Measurements from ENCODE around the gene AP1M1.

The AP1M1 gene

DNA sequence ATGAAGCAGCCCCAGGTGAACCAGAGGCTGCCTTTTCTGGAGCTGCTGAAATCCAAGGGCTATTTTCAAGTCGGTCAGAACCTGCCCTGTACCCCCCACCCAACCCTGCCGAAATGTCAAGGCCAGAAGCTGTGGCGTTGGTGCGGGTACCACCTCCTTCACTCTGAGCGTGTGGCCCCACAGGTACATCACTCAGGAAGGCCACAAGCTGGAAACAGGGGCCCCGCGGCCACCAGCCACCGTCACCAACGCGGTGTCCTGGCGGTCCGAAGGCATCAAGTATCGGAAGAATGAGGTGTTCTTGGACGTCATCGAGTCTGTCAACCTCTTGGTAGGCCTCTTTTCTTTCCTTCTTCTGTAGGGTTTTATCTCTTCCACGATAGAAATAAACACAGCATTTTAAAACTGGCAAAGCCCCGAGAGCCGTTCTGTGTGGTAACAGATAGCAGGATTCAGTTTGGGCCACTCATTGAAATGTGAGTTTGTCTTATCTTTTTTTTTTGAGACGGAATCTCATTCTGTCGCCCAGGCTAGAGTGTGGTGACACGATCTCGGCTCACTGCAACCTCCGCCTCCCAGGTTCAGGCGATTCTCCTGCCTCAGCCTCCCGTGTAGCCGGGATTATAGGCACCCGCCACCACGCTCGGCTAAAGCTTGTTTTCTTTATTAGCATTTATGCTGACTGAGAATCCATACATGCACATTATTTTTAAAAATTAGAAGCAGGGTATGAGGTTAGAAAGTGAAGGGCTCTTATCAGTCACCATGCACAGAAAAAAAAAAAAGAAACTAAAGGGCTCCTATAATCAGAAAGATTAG is 11.3 kb downstream of the AP1M1 start:
- DNase-seq = no peak

- no peak for DNase-seq
Measured at GRCh38 chr19:16210168-16210567, 12.5 kb downstream of the AP1M1 start.

DNA sequence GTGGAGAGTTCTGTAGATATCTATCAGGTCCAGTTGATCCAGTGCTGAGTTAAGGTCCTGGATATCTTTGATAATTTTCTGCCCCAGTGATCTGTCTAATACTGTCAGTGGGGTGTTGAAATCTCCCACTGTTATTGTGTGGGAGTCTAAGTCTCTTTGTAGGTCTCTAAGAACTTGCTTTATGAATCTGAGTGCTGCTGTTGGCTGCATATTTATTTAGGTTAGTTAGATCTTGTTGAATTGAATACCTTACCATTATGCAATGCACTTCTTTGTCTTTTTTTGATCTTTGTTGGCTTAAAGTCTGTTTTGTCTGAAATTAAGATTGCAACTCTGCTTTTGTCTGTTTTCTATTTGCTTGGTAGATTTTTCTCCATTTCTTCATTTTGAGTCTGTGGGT is 15.4 kb downstream of the AP1M1 start:
- DNase-seq = no peak

DNA sequence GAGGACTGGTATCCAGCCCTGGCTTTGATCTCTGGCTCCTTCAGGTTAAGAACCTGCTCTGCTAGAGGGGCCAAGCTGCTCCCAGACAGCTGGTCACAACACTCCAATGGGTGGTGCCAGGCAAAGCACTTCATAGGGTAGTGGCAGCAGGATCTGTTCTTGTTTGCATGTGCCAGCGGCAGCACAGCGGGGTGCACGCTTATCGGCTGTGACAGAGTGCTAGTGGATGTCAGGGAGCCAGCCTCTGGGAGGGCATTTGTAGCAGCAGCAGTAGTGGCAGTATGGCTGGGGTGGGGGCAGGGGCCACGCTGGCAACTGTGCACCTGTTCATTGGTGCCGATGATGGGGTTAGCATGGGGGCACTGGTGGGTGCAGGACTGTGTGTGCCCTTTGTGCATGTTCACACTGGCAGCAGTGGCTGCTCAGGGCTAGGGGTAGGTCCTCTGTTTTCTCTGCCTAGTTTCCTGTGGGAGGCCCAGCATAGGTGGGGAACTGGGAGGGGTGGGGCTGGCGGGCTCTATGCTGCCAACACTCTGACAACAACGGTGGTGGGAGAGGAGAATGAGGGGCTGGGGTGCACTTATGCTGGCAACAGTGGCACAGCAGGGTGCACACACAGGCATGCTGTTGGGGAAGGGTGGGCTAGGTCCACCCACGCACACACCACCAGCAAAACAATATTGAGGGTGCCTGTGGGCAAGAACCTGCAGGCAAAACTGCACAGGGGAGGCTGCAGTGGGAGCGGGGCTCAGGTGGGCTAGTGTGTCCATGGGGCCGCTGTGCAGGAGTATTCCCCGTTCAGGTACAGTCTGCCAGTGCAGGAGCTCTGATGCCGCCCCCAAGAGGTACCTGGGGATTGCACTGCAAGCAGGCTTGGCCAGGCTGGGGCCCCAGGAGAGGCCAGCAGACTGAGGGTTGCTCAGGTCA is 19.3 kb downstream of the AP1M1 start:
- peak in 1 of 2 donors; percentile 14 for DNase-seq

GRCh38 chr19:16217716-16218451 is 20.2 kb downstream of the AP1M1 start:
- no peak for DNase-seq

DNA sequence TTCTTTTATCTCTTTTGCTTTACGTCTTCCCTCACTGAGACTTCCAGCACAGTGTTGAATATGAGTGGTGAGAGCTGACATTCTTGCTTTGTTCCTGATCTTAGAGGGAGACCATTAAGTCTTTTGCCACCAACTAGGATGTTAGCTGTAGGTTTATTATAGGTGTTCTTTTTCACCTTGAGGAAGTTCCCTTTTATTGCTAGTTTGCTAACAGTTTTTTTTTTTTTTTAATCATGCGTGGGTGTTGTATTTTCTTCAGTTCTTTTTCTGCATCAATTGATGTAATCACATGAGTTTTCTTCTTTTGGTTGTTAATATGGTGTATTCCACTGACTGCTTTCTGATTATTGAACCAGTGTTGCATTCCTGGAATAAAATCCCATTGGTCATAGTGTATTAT is 21.1 kb downstream of the AP1M1 start:
- no peak for DNase-seq

DNA sequence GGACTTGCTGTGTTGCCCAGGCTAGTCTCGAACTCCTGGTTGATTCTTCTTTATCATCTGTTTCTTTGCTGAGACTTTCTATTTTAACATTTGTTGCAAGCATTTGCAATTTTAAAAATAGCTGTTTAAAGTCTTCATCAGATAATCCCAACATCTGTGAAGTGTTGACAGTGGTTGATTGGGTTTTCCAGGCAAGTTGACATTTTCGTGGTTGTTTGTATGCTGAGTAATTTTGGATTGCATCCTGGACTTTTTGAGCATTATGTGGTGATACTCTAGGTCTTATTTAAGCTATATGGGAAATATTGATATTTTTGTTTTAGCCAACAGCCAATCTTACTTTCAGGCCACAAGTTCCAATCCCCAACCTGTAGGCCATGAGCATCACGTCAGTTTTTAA is 25.1 kb downstream of the AP1M1 start:
- no peak for DNase-seq

GRCh38 chr19:16223746-16224145 is 26.0 kb downstream of the AP1M1 start:
- DNase-seq = no peak

- DNase-seq = no peak
Measured at GRCh38 chr19:16224293-16225045, 26.8 kb downstream of the AP1M1 start.

GRCh38 chr19:16225279-16226183 is 27.8 kb downstream of the AP1M1 start:
- DNase-seq = no peak

DNA sequence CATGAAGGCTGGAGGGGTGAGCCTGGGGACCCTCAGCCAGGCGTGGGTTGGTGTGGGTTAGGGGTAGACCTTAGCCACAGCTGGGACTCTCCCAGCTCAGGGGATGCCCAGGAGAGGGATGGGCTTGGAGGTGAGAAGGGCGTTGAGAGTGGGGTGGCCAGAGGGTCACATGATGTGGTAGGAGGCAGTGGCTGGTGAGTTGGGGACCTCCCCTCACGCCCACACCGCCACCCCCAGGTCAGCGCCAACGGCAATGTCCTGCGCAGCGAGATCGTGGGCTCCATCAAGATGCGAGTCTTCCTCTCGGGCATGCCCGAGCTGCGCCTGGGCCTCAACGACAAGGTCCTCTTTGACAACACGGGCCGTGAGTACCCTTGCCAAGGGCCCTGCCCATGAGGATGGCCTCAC is 28.5 kb downstream of the AP1M1 start:
- no peak for DNase-seq

DNA sequence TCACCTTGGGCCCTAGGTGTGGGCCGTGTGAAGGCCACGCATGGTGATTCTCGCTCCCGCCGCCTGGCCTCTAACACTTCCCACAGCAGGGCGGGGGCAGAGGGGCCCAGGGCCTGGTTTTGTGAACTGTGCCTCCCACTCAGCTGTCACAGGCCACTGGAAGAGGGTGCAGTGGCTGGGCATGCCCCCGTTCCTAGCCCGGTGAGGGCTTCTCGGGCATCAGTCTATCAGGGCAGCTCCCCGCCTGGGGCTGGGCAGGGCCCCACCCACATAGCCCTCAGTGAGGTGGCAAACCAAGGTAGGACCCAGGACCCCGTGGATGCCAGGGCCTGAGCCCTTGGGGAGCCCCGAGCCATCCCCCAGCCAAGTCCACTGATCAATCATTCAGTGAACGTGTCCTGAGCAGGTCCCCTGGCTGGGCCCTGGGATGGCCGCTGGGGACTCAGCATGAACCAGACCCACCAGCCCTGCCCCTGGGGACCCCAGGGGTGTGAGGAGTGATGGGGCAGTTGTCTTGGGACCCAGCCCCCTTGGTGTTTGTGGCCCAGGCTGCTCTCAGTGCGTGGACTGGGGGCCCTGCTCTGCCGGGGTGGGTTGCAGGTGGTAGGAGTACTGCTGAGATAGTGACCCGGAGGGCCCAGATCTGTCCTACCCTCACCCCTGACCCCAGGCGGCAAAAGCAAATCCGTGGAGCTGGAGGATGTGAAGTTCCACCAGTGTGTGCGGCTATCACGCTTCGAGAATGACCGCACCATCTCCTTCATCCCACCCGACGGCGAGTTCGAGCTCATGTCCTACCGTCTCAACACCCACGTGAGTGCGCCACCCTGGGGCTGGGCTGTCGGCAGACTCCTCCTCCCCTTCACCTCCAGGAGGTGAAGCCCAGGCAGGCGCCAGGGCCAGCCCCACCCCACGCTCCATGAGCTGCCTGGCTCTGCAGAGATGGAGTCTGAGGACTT is 29.4 kb downstream of the AP1M1 start:
- no peak for DNase-seq

DNA sequence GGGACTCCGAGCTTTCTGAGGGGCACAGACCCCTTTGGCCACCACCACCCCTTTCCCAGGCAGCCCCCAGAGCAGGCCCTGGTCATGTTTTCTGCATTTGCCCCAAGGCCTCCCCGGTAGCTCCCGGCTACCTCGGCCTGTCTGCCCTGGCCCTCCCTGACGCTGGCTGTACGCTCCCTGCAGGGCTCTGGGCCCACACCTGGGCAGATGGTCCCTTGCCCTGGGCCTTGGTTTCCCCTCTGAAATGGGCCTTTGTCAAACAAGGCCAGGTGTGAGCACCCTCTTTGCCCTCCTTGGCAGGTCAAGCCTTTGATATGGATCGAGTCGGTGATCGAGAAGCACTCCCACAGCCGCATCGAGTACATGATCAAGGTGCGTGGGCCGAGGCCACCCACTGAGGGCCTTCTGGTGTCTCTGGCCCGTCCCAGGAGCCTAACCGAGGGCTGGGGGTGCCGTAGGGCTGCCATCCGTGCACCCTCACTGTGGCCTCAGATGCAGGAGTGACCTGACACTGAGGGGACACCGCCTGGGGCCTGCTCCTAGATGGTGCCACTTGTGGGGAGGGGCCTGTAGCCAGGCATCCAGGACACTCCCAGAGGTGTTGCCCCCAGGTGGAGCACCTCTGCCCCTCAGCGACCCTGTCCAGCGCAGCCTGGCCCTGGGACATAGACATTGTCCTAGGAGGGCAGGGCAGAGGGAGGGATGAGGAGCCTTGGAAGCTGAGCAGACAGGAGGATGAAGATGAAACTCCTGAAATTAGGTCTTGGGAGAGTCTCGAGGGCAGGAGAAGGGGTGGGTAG is 30.3 kb downstream of the AP1M1 start:
- no peak for DNase-seq

GRCh38 chr19:16228637-16229321 is 31.1 kb downstream of the AP1M1 start:
- no peak for DNase-seq

DNA sequence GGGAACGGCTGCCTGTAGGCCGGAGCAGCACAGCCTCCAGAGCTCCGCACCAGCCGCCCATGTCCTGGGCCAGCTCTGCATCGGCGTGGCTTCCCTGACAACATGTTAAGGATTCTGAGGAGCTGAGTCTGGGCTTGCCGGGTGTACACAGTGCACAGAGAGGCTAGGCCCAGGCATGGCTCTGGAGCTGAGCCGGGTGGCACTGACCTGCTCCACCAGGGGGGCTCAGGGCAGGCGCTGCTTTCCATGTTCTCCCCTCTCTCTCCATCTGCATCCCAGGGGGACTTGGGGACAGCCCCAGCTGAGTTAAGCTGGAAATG is 31.6 kb downstream of the AP1M1 start:
- DNase-seq = no peak

DNA sequence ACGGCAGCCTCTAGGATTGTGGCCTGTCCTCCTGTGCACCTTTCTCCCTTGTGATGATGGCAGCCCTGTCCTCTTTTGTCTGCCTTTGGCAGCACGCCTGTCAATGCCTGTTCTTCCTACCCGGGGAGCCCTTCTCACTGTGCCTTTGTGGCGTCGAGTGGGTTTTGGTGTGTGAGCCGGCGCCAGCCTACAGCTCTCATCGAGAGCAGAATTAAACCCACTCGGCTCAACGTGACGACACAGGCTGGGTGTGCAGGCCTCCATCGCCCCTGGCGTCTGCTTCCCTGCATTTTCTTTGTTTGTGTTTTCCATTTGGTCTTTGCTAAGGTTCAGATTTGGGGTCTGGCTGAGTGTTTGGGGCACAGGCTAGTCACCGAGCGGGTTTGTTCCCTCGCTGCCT is 34.4 kb downstream of the AP1M1 start:
- DNase-seq = no peak

DNA sequence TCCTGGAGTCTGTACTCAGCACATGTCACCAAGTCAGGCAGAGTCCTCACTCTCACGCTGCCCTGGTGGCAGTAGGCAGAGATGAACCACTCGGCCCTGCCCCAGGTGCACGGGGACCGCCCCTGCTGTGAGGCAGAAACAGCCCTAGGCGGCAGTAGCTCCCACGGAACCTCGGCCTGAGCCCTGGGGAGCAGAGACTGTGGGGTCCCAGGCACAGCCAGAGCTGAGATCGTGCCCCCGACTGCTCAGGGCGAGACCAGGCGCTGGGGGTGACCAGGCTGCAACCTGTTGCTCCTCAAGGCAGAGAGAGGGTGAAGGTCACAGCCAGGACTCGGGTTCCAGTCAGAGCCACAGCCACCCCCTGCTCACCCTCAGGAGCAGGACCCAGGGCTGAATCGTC is 34.9 kb downstream of the AP1M1 start:
- no peak for DNase-seq

DNA sequence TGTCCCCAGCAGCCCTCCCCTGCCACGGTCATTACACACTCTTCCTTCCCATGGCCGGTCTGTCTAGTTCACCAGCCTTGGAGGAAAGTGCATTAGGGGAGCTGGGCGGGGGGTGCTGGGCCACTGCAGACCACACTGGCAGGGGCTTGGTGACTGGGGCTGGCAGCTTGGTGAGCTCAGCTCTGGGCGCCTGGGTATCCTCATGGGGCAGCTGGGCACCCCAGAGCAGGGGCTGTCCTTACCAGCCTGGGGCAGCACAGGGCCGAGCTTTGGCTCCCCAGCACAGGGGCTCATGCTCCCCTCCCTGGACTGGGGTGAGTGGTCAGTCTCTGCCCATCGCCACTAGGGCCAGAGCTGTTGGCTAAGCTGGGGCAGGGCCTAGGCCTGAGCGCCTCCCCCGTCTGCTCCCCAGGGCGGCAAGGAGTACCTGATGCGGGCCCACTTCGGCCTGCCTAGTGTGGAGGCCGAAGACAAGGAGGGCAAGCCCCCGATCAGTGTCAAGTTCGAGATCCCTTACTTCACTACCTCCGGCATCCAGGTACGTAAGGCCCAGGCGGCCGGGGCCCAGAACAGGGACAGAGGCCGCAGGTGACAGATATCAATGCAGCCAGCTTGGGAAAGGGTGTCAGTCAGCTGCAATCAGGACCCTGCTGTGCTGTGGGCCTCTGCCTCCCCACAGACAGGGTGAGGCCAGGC is 35.5 kb downstream of the AP1M1 start:
- no peak for DNase-seq

All from CD4-positive, alpha-beta T cell treated with Interferon alpha-2 for 1 hour (primary cell).